HG02840 (cell line): ENCODE results near the gene PIP4K2A.

ENCODE experiments used
- ATAC-seq: cut with Tn5 transposase; IDR thresholded peaks from one replicate; pipeline ENCODE4 v1.9.1; 2021; ENCODE audit warnings: mild to moderate bottlenecking, moderate library complexity, moderate number of reproducible peaks; ENCODE audit not compliant: unreplicated experiment, low FRiP score

Gene PIP4K2A

GRCh38 chr10:22624287-22624738 lies 90.1 kb downstream of the PIP4K2A start:
- no peak for ATAC-seq

GRCh38 chr10:22623633-22624253 lies 90.6 kb downstream of the PIP4K2A start:
- no peak for ATAC-seq

GRCh38 chr10:22622242-22622806 lies 92.1 kb downstream of the PIP4K2A start:
- ATAC-seq: no peak

- no peak for ATAC-seq
These were observed 92.7 kb downstream of the PIP4K2A start for GRCh38 chr10:22621726-22622125.

- no peak for ATAC-seq
These were observed 93.4 kb downstream of the PIP4K2A start for GRCh38 chr10:22620929-22621328.

GRCh38 chr10:22620140-22620857 lies 94.1 kb downstream of the PIP4K2A start:
- no peak for ATAC-seq

GRCh38 chr10:22619101-22619500 lies 95.3 kb downstream of the PIP4K2A start:
- ATAC-seq: no peak

GRCh38 chr10:22618078-22618785 lies 96.1 kb downstream of the PIP4K2A start:
- no peak for ATAC-seq

- no peak for ATAC-seq
These were observed 96.9 kb downstream of the PIP4K2A start for GRCh38 chr10:22617516-22617915.

GRCh38 chr10:22617051-22617450 lies 97.3 kb downstream of the PIP4K2A start:
- ATAC-seq: no peak

- peak; percentile 39 for ATAC-seq
These were observed 98.4 kb downstream of the PIP4K2A start for GRCh38 chr10:22615819-22616499.

GRCh38 chr10:22615101-22615500 lies 99.3 kb downstream of the PIP4K2A start:
- no peak for ATAC-seq

- no peak for ATAC-seq
These were observed 101.4 kb downstream of the PIP4K2A start for GRCh38 chr10:22613011-22613410.

GRCh38 chr10:22612318-22612717 lies 102.1 kb downstream of the PIP4K2A start:
- no peak for ATAC-seq

- ATAC-seq: no peak
These were observed 102.8 kb downstream of the PIP4K2A start for GRCh38 chr10:22611425-22612115.

- no peak for ATAC-seq
These were observed 103.8 kb downstream of the PIP4K2A start for GRCh38 chr10:22610610-22611009.

- ATAC-seq: no peak
These were observed 104.5 kb downstream of the PIP4K2A start for GRCh38 chr10:22609719-22610465.

- ATAC-seq: no peak
These were observed 105.1 kb downstream of the PIP4K2A start for GRCh38 chr10:22609251-22609650.

GRCh38 chr10:22607261-22607660 lies 107.1 kb downstream of the PIP4K2A start:
- no peak for ATAC-seq
